Osteoblast (primary cell): ENCODE results near the gene ZGLP1. TPM values are rescaled to one million over a fixed set of nuclear protein-coding genes. Genes with fewer than 3 reads are reported as not detected.

ENCODE experiments used
- DNase-seq: peaks from one replicate; pipeline ENCODE4 v3.0.0; 2011; ENCODE audit warnings: low spot score, mixed read lengths; ENCODE audit not compliant: insufficient read length; ENCODE audit errors: missing footprints
- H2AFZ ChIP-seq: 2 replicates; pipeline ENCODE4 v1.6.0; 2011; ENCODE audit warnings: mild to moderate bottlenecking, low read length
- H3K27ac ChIP-seq: 2 replicates; pipeline ENCODE4 v1.5.1; 2011; ENCODE audit warnings: mild to moderate bottlenecking, low read depth, low read length, moderate library complexity
- H3K27me3 ChIP-seq: 2 replicates; pipeline ENCODE4 v1.6.0; 2012; ENCODE audit warnings: mild to moderate bottlenecking, control low read depth, inconsistent platforms, low read length, moderate library complexity; ENCODE audit not compliant: insufficient read depth
- H3K36me3 ChIP-seq: 2 replicates; pipeline ENCODE4 v1.5.1; 2011; ENCODE audit warnings: mild to moderate bottlenecking, low read length, control low read depth, moderate library complexity; ENCODE audit not compliant: insufficient read depth
- H3K4me1 ChIP-seq: 2 replicates; pipeline ENCODE4 v1.5.1; 2011; ENCODE audit warnings: mild to moderate bottlenecking, low read length, control low read depth, moderate library complexity; ENCODE audit not compliant: insufficient read depth
- H3K4me2 ChIP-seq: 2 replicates; pipeline ENCODE4 v1.6.0; 2011; ENCODE audit warnings: mild to moderate bottlenecking, low read length; ENCODE audit not compliant: insufficient read depth
- H3K4me3 ChIP-seq: fragments of 200-600 bp; sonication (generic); 3 replicates; pipeline ENCODE4 v1.5.1; 2012; ENCODE audit warnings: mild to moderate bottlenecking, low read length, inconsistent platforms; ENCODE audit not compliant: insufficient read depth
- H3K79me2 ChIP-seq: 2 replicates; pipeline ENCODE4 v1.6.0; 2012; ENCODE audit warnings: mild to moderate bottlenecking, low read length, control low read depth, inconsistent platforms; ENCODE audit not compliant: insufficient read depth
- H3K9me3 ChIP-seq: 2 replicates; pipeline ENCODE4 v1.5.1; 2011; ENCODE audit warnings: low read depth, low read length, control low read depth
- H4K20me1 ChIP-seq: 2 replicates; pipeline ENCODE4 v1.6.0; 2012; ENCODE audit warnings: mild to moderate bottlenecking, low read length, control low read depth; ENCODE audit not compliant: insufficient read depth
- total RNA-seq: library from RNA; depleted of rRNA; stranded (reverse); fragments of >200 nt; gene quantifications from 2 replicates; pipeline ENCODE4 v1.2.3, GENCODE V29; 2012
- TF ChIP-seq, protein P1 (sequence below): IDR thresholded peaks from 2 replicates; pipeline ENCODE4 v1.5.1; 2011; ENCODE audit warnings: mild to moderate bottlenecking, low read depth, low read length, moderate library complexity; ENCODE audit errors: extremely low read depth

The ZGLP1 gene
- total RNA-seq, 1 donor: 0.72 TPM

DNA sequence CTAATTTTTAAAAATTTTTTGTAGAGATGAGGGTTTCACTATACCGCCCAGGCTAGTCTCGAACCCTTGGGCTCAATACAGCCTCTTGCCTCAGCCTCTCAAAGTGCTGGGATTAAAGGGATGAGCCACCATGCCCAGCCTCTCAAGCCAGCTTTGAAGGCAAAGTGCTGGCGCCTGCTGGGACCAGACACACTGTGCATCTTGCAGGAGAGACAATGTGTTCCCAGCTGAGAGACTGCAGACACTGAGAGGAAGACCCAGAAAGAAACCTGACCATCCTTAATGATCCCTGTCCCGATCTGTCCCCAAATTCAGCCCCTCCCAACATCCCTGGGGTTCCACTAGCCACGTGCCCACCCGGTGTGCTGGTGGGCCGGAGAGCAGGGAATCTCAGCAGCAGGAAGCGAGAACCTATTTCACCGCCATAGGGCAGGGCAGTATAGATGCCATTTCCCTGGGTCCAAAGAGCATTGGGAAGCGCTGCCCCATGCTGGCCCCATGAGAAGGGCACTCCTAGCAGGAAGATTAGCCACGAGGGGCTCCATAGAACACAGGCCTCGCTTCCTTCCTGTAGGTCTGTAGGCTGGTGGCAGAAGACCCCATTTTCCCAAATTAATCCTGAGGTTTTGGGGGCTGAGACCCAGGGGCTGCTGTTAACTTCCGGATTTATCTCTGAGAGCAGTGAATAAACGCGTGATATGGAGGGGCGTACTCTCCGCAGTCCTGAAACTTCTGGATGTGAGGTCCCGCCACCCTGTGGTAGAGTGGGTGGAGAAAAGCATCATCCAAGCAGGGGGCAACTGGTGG lies 22.7 kb upstream of the ZGLP1 start:
- Histone ChIP-seq H3K36me3 (peaks cover 30% of the 10 kb centered on the region), H3K9me3 (no peaks in the 10 kb centered on the region), H2AFZ (peak overlapping the region; percentile 96), H3K79me2 (peaks cover 50% of the 10 kb centered on the region), H3K27ac (peak overlapping the region; percentile 96), H3K27me3 (no peaks in the 10 kb centered on the region), H3K4me1 (peaks cover 22% of the 10 kb centered on the region), H3K4me2 (peak overlapping the region; percentile 99), H3K4me3 (peak overlapping the region; percentile 99), H4K20me1 (peaks cover 36% of the 10 kb centered on the region)
- DNase-seq: peak; percentile 86
- TF ChIP-seq, protein P1, sequence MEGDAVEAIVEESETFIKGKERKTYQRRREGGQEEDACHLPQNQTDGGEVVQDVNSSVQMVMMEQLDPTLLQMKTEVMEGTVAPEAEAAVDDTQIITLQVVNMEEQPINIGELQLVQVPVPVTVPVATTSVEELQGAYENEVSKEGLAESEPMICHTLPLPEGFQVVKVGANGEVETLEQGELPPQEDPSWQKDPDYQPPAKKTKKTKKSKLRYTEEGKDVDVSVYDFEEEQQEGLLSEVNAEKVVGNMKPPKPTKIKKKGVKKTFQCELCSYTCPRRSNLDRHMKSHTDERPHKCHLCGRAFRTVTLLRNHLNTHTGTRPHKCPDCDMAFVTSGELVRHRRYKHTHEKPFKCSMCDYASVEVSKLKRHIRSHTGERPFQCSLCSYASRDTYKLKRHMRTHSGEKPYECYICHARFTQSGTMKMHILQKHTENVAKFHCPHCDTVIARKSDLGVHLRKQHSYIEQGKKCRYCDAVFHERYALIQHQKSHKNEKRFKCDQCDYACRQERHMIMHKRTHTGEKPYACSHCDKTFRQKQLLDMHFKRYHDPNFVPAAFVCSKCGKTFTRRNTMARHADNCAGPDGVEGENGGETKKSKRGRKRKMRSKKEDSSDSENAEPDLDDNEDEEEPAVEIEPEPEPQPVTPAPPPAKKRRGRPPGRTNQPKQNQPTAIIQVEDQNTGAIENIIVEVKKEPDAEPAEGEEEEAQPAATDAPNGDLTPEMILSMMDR: peak; percentile 15

DNA sequence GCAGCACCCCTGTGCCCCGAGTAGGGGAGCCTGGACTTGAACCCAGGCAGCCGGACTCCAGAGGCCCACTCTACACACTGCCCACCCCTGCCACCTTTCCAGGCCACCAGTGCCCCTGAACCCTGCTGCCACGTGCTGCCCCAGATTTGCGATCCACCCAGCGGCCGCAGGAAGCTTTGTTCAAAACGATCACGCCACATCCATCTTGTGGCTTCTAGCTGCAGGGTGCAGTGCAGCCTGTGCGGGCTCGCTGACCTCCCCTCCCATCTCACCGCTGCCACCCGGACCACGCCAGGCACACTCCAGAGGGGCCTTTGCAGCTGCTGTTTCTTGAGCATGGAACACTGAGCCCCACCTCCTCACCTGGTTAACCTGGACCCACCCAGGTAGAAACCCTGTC lies 19.9 kb upstream of the ZGLP1 start:
- H3K4me2 ChIP-seq: no peak overlapping the region
- peaks cover 51% of the 10 kb centered on the region for H3K36me3 ChIP-seq
- no peak overlapping the region for H3K27ac ChIP-seq
- no peaks in the 10 kb centered on the region for H3K27me3 ChIP-seq
- no peak overlapping the region for H2AFZ ChIP-seq
- peaks cover 38% of the 10 kb centered on the region for H4K20me1 ChIP-seq
- DNase-seq: peak; percentile 35
- H3K4me1 ChIP-seq: peaks cover 21% of the 10 kb centered on the region
- H3K4me3 ChIP-seq: no peak overlapping the region
- no peaks in the 10 kb centered on the region for H3K9me3 ChIP-seq
- peaks cover 52% of the 10 kb centered on the region for H3K79me2 ChIP-seq
- TF ChIP-seq, protein P1: no peak

DNA sequence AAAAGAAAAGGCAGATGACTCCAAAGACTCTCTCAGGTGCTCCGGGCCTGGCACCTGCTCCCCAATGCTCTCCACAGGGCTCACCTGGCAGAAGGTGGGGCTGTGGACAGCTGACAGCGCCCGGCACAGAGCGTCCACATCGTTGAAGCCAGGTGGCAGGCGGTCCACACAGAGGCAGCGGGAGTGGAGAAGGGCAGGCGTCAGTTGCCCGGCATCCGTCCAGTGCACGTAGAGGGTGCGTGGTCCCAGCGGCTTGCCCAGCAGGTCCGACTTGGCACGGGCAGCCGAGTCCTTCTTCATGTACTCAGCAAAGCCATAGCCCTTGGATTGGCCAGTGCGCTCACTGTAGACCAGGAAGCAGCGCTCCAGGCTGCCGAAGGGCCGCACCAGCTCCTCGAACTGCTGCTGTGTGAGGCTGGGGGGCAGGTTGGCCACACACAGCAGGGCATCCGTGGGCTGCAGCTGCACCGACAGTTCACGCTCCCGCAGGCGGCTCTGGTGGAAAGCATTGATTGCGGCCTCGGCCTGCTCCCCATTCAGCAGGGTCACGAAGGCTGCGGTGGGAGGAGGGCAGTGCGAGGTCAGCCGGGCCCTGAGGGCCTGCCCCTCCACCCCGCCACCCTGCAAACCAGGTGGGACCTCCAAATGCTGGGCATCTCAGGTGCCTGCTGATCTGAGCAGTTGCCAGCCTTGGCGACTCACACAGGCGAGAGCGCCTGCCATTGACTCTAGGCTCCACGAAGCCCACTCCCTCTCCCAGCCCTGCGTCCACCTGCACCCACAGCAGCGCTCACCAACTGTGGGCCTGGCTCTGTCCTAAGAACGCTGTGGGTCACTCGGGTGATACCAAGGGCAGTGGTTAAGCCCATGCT lies 19.2 kb upstream of the ZGLP1 start:
- H2AFZ ChIP-seq: no peak overlapping the region
- H3K4me3 ChIP-seq: no peak overlapping the region
- no peak overlapping the region for H3K4me2 ChIP-seq
- H3K79me2 ChIP-seq: peaks cover 52% of the 10 kb centered on the region
- peaks cover 57% of the 10 kb centered on the region for H3K36me3 ChIP-seq
- peaks cover 14% of the 10 kb centered on the region for H3K4me1 ChIP-seq
- TF ChIP-seq, protein P1: no peak
- peak; percentile 71 for DNase-seq
- no peaks in the 10 kb centered on the region for H3K9me3 ChIP-seq
- no peak overlapping the region for H3K27ac ChIP-seq
- peaks cover 38% of the 10 kb centered on the region for H4K20me1 ChIP-seq
- no peaks in the 10 kb centered on the region for H3K27me3 ChIP-seq

DNA sequence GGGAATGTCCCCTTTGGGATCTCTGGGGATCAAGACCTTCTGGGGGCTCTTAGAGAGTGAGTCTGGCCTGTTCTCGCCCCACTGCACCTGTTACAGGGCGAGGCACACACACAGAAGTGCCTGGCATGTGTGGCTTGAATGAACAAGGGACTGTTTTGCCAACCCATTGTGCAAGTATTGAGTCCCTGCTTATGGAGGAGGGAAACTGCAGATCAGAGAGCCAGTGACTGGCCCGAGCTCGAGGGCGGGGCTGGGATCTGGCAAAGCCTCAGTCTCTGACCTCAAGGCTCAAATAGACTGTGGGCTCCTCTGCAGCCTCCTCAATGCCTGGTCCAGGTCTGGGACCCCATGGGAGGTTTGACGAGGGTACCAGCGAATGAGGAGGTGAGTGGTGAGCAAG lies 18.2 kb upstream of the ZGLP1 start:
- Histone ChIP-seq H3K4me2 (no peak overlapping the region), H3K27ac (no peak overlapping the region), H3K9me3 (no peaks in the 10 kb centered on the region), H3K27me3 (no peaks in the 10 kb centered on the region), H3K4me1 (peaks cover 12% of the 10 kb centered on the region), H2AFZ (no peak overlapping the region), H3K36me3 (peaks cover 63% of the 10 kb centered on the region), H3K4me3 (no peak overlapping the region), H3K79me2 (peaks cover 45% of the 10 kb centered on the region), H4K20me1 (peaks cover 38% of the 10 kb centered on the region)
- DNase-seq: peak; percentile 39
- TF ChIP-seq, protein P1: no peak
